ENCODE measurements around the gene PCGF1. TPM values are rescaled to one million over a fixed set of nuclear protein-coding genes. Genes with fewer than 3 reads are reported as not detected.

The PCGF1 gene
- total and polyA plus RNA-seq, 2 of the 13 experiments (the other 11 are each of a cell fraction or from before 2014, with no cell fraction given): 20.4 to 22.6 TPM

DNA sequence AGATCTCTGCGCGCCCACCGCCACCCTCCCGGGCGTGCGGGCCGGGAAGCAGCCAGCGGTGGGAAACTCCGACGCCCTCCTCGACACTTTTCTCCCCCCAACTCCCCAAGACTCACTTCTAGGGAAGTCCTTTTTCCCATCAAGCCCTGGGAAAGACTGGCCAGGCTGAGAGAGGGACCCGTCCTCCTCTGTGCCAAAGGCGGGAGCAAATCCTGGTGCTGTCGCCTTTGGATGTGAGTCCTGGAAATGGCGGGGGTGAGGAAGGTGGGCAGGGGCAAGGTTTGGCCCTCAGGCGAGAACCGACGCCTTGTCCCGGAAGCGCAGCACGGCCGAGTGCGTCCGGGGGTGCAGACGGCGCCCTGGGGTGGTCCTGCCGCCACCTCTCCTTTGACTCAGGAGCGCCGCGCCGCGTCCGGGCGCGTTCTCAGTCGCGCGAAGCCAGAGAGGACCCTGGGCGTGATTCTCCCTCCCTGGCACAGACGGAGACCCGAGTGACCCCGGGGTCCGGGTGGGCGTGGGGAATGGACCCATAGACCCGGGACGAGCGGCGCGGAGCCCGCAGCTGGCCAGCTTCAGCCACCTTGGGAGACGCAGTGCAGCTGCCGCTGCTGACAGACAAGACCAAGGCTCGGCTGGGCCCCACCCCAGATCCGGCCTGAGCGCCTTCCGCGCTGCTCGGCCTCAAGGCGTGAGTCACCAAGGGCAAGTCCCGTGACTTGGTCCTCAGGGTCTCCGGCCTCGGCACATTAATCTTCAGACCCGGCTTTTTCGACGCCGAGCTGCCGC, 4.6 kb downstream of the PCGF1 start (continued):
- TF ChIP-seq MED8 (CRISPR knock-in tag; IDR thresholded peaks at IDR 0.05; ENCODE audit: insufficient replicate concordance) (peak; percentile 49), ZNF616 (CRISPR knock-in tag; IDR thresholded peaks at IDR 0.05; ENCODE audit: low read depth) (no peak), DR1 (CRISPR knock-in tag; IDR thresholded peaks at IDR 0.05) (0 out of 2 replicates have a peak, but pooled peaks have one; percentile 28), ZKSCAN1 (IDR thresholded peaks at IDR 0.05; ENCODE audit: low read length) (no peak), MAZ (IDR thresholded peaks at IDR 0.05; ENCODE audit: borderline replicate concordance, low read depth, low read length) (no peak; the same call in 1 of the 2 replicates), MAZ (CRISPR knock-in tag; IDR thresholded peaks at IDR 0.05; ENCODE audit: low read depth) (peak; percentile 44; the same call in 1 of the 2 replicates), ZKSCAN8 (CRISPR knock-in tag; IDR thresholded peaks at IDR 0.05; ENCODE audit: borderline replicate concordance) (no peak), ETV6 (CRISPR knock-in tag; conservative IDR thresholded peaks at IDR 0.05) (no peak), CBX2 (IDR thresholded peaks at IDR 0.05; ENCODE audit: low read depth, low read length) (no peak), CBX2 (CRISPR knock-in tag; IDR thresholded peaks at IDR 0.05; ENCODE audit: low read depth) (no peak), GABPA (IDR thresholded peaks at IDR 0.05; ENCODE audit: low read depth, low read length) (no peak), GABPA (CRISPR knock-in tag; IDR thresholded peaks at IDR 0.05; ENCODE audit: low read depth) (no peak; the same call in 1 of the 2 replicates), ZNF878 (CRISPR knock-in tag; IDR thresholded peaks at IDR 0.05) (no peak; the same call in 1 of the 2 replicates), TEAD3 (CRISPR knock-in tag; optimal IDR thresholded peaks at IDR 0.05; ENCODE audit: borderline replicate concordance) (peak; percentile 67), ARNTL (CRISPR knock-in tag; IDR thresholded peaks at IDR 0.05) (peak; percentile 52; the same call in 1 of the 2 replicates), ZNF567 (CRISPR knock-in tag; IDR thresholded peaks at IDR 0.05; ENCODE audit: borderline replicate concordance) (no peak; the same call in 1 of the 2 replicates), SATB2 (CRISPR knock-in tag; IDR thresholded peaks at IDR 0.05) (0 out of 2 replicates have a peak, but pooled peaks have one; percentile 25), ZNF17 (CRISPR knock-in tag; IDR thresholded peaks at IDR 0.05) (no peak), ZNF788 (CRISPR knock-in tag; IDR thresholded peaks at IDR 0.05; ENCODE audit: borderline replicate concordance) (peak; percentile 37; the same call in 1 of the 2 replicates), SALL1 (CRISPR knock-in tag; IDR thresholded peaks at IDR 0.05) (peak; percentile 55), HNF4A (CRISPR knock-in tag; IDR thresholded peaks at IDR 0.05) (no peak; the same call in 1 of the 2 replicates)
- TF ChIP-seq, protein P1, sequence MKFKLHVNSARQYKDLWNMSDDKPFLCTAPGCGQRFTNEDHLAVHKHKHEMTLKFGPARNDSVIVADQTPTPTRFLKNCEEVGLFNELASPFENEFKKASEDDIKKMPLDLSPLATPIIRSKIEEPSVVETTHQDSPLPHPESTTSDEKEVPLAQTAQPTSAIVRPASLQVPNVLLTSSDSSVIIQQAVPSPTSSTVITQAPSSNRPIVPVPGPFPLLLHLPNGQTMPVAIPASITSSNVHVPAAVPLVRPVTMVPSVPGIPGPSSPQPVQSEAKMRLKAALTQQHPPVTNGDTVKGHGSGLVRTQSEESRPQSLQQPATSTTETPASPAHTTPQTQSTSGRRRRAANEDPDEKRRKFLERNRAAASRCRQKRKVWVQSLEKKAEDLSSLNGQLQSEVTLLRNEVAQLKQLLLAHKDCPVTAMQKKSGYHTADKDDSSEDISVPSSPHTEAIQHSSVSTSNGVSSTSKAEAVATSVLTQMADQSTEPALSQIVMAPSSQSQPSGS (CRISPR knock-in tag; IDR thresholded peaks at IDR 0.05): peak; percentile 39; the same call in 1 of the 2 replicates
- TF ChIP-seq, protein P2, sequence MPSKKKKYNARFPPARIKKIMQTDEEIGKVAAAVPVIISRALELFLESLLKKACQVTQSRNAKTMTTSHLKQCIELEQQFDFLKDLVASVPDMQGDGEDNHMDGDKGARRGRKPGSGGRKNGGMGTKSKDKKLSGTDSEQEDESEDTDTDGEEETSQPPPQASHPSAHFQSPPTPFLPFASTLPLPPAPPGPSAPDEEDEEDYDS (CRISPR knock-in tag; IDR thresholded peaks at IDR 0.05): no peak
- TF ChIP-seq, protein P3, sequence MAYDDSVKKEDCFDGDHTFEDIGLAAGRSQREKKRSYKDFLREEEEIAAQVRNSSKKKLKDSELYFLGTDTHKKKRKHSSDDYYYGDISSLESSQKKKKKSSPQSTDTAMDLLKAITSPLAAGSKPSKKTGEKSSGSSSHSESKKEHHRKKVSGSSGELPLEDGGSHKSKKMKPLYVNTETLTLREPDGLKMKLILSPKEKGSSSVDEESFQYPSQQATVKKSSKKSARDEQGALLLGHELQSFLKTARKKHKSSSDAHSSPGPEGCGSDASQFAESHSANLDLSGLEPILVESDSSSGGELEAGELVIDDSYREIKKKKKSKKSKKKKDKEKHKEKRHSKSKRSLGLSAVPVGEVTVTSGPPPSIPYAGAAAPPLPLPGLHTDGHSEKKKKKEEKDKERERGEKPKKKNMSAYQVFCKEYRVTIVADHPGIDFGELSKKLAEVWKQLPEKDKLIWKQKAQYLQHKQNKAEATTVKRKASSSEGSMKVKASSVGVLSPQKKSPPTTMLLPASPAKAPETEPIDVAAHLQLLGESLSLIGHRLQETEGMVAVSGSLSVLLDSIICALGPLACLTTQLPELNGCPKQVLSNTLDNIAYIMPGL (CRISPR knock-in tag; IDR thresholded peaks at IDR 0.05; ENCODE audit: borderline replicate concordance in 1 of 2, low read depth in 1 of 2): peak; percentile 92 to 98
- TF ChIP-seq, protein P4, sequence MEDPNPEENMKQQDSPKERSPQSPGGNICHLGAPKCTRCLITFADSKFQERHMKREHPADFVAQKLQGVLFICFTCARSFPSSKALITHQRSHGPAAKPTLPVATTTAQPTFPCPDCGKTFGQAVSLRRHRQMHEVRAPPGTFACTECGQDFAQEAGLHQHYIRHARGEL (CRISPR knock-in tag; IDR thresholded peaks at IDR 0.05): peak; percentile 89
- TF ChIP-seq, protein P5, sequence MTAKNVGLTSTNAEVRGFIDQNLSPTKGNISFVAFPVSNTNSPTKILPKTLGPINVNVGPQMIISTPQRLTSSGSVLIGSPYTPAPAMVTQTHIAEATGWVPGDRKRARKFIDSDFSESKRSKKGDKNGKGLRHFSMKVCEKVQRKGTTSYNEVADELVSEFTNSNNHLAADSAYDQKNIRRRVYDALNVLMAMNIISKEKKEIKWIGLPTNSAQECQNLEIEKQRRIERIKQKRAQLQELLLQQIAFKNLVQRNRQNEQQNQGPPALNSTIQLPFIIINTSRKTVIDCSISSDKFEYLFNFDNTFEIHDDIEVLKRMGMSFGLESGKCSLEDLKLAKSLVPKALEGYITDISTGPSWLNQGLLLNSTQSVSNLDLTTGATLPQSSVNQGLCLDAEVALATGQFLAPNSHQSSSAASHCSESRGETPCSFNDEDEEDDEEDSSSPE (CRISPR knock-in tag; IDR thresholded peaks at IDR 0.05): no peak
